ENCODE results near the gene RAD51D.
"Not testable (repeated sequence)": the region's sequence is repeated elsewhere in the genome, so short reads cannot be mapped to it uniquely, and the experiment has no call there.

Gene RAD51D

GRCh38 chr17:35117984-35118383, 1.7 kb downstream of the RAD51D start:
- H3K4me1 ChIP-seq (ENCODE audit: control insufficient read depth, insufficient read depth, low read length, poor library complexity, severe bottlenecking), result peaks cover 6% of the 10 kb centered on the region
- H3K9me3 ChIP-seq (ENCODE audit: control insufficient read depth, low read length), result no peaks in the 10 kb centered on the region
- H3K4me3 ChIP-seq (ENCODE audit: extremely low read depth, insufficient read depth, low read length, poor library complexity, severe bottlenecking), result no peak overlapping the region
- no peak overlapping the region for H3K27ac ChIP-seq (ENCODE audit: low read depth, low read length, severe bottlenecking)
- peaks cover 9% of the 10 kb centered on the region for H3K36me3 ChIP-seq (ENCODE audit: control insufficient read depth, insufficient read depth, low read length)

- peaks cover 9% of the 10 kb centered on the region for H3K36me3 ChIP-seq (ENCODE audit: control insufficient read depth, insufficient read depth, low read length)
- H3K9me3 ChIP-seq (ENCODE audit: control insufficient read depth, low read length), result no peaks in the 10 kb centered on the region
- 88 to 89% methylated on average over 12 of the region's 12 CpGs for WGBS, 2 experiments (ENCODE audit: insufficient coverage in 2 of 2)
- H3K4me1 ChIP-seq (ENCODE audit: control insufficient read depth, insufficient read depth, low read length, poor library complexity, severe bottlenecking), result peaks cover 6% of the 10 kb centered on the region
- no peak overlapping the region for H3K4me3 ChIP-seq (ENCODE audit: extremely low read depth, insufficient read depth, low read length, poor library complexity, severe bottlenecking)
- H3K27ac ChIP-seq (ENCODE audit: low read depth, low read length, severe bottlenecking), result no peak overlapping the region
These were observed 2.8 kb downstream of the RAD51D start for GRCh38 chr17:35116845-35117244.

- H3K27ac ChIP-seq (ENCODE audit: low read depth, low read length, severe bottlenecking); H3K4me1 ChIP-seq (ENCODE audit: control insufficient read depth, insufficient read depth, low read length, poor library complexity, severe bottlenecking); H3K4me3 ChIP-seq (ENCODE audit: extremely low read depth, insufficient read depth, low read length, poor library complexity, severe bottlenecking); H3K9me3 ChIP-seq (ENCODE audit: control insufficient read depth, low read length): not testable (repeated sequence)
- WGBS, 2 experiments (ENCODE audit: insufficient coverage in 2 of 2), result 96 to 99% methylated on average over 15 to 16 of the region's 17 CpGs
- peaks cover 16% of the 10 kb centered on the region for H3K36me3 ChIP-seq (ENCODE audit: control insufficient read depth, insufficient read depth, low read length)
These were observed 8.9 kb downstream of the RAD51D start for GRCh38 chr17:35110791-35111190.

GRCh38 chr17:35104844-35105450, 14.7 kb downstream of the RAD51D start:
- Histone ChIP-seq H3K9me3 (ENCODE audit: control insufficient read depth, low read length) (no peaks in the 10 kb centered on the region), H3K27ac (ENCODE audit: low read depth, low read length, severe bottlenecking) (no peak overlapping the region), H3K4me1 (ENCODE audit: control insufficient read depth, insufficient read depth, low read length, poor library complexity, severe bottlenecking) (no peaks in the 10 kb centered on the region), H3K36me3 (ENCODE audit: control insufficient read depth, insufficient read depth, low read length) (peaks cover 42% of the 10 kb centered on the region), H3K4me3 (ENCODE audit: extremely low read depth, insufficient read depth, low read length, poor library complexity, severe bottlenecking) (no peak overlapping the region)
- WGBS, 2 experiments (ENCODE audit: insufficient coverage in 2 of 2), result 95 to 100% methylated on average over 2 to 3 of the region's 5 CpGs

- no peak overlapping the region for H3K27ac ChIP-seq (ENCODE audit: low read depth, low read length, severe bottlenecking)
- H3K4me1 ChIP-seq (ENCODE audit: control insufficient read depth, insufficient read depth, low read length, poor library complexity, severe bottlenecking), result no peaks in the 10 kb centered on the region
- WGBS, 2 experiments (ENCODE audit: insufficient coverage in 2 of 2), result 100% methylated on average over 1 to 4 of the region's 5 CpGs
- H3K9me3 ChIP-seq (ENCODE audit: control insufficient read depth, low read length), result no peaks in the 10 kb centered on the region
- H3K36me3 ChIP-seq (ENCODE audit: control insufficient read depth, insufficient read depth, low read length), result peaks cover 48% of the 10 kb centered on the region
- no peak overlapping the region for H3K4me3 ChIP-seq (ENCODE audit: extremely low read depth, insufficient read depth, low read length, poor library complexity, severe bottlenecking)
These were observed 16.4 kb downstream of the RAD51D start for GRCh38 chr17:35103271-35103670.

- no peaks in the 10 kb centered on the region for H3K4me1 ChIP-seq (ENCODE audit: control insufficient read depth, insufficient read depth, low read length, poor library complexity, severe bottlenecking)
- H3K36me3 ChIP-seq (ENCODE audit: control insufficient read depth, insufficient read depth, low read length), result peaks cover 47% of the 10 kb centered on the region
- no peak overlapping the region for H3K27ac ChIP-seq (ENCODE audit: low read depth, low read length, severe bottlenecking)
- no peaks in the 10 kb centered on the region for H3K9me3 ChIP-seq (ENCODE audit: control insufficient read depth, low read length)
- WGBS, 2 experiments (ENCODE audit: insufficient coverage in 2 of 2), result no CpG with 5 or more reads among the region's 2 CpGs
- H3K4me3 ChIP-seq (ENCODE audit: extremely low read depth, insufficient read depth, low read length, poor library complexity, severe bottlenecking), result no peak overlapping the region
These were observed 17.9 kb downstream of the RAD51D start for GRCh38 chr17:35101725-35102124.

- H3K27ac ChIP-seq (ENCODE audit: low read depth, low read length, severe bottlenecking), result no peak overlapping the region
- WGBS, 2 experiments (ENCODE audit: insufficient coverage in 2 of 2), result 92 to 95% methylated on average over 13 to 14 of the region's 14 CpGs
- no peaks in the 10 kb centered on the region for H3K9me3 ChIP-seq (ENCODE audit: control insufficient read depth, low read length)
- H3K36me3 ChIP-seq (ENCODE audit: control insufficient read depth, insufficient read depth, low read length), result peaks cover 40% of the 10 kb centered on the region
- no peak overlapping the region for H3K4me3 ChIP-seq (ENCODE audit: extremely low read depth, insufficient read depth, low read length, poor library complexity, severe bottlenecking)
- no peaks in the 10 kb centered on the region for H3K4me1 ChIP-seq (ENCODE audit: control insufficient read depth, insufficient read depth, low read length, poor library complexity, severe bottlenecking)
These were observed 18.6 kb downstream of the RAD51D start for GRCh38 chr17:35101036-35101435.

- no peak overlapping the region for H3K4me3 ChIP-seq (ENCODE audit: extremely low read depth, insufficient read depth, low read length, poor library complexity, severe bottlenecking)
- peaks cover 29% of the 10 kb centered on the region for H3K36me3 ChIP-seq (ENCODE audit: control insufficient read depth, insufficient read depth, low read length)
- H3K9me3 ChIP-seq (ENCODE audit: control insufficient read depth, low read length), result no peaks in the 10 kb centered on the region
- H3K4me1 ChIP-seq (ENCODE audit: control insufficient read depth, insufficient read depth, low read length, poor library complexity, severe bottlenecking), result peaks cover 2% of the 10 kb centered on the region
- WGBS, 2 experiments (ENCODE audit: insufficient coverage in 2 of 2), result 80% methylated on average over 1 of the region's 3 CpGs; no CpG with 5 or more reads in 1 of the 2 experiments
- no peak overlapping the region for H3K27ac ChIP-seq (ENCODE audit: low read depth, low read length, severe bottlenecking)
These were observed 19.8 kb downstream of the RAD51D start for GRCh38 chr17:35099908-35100307.

GRCh38 chr17:35097776-35098175, 21.9 kb downstream of the RAD51D start:
- Histone ChIP-seq H3K27ac (ENCODE audit: low read depth, low read length, severe bottlenecking) (no peak overlapping the region), H3K9me3 (ENCODE audit: control insufficient read depth, low read length) (no peaks in the 10 kb centered on the region), H3K4me1 (ENCODE audit: control insufficient read depth, insufficient read depth, low read length, poor library complexity, severe bottlenecking) (peaks cover 2% of the 10 kb centered on the region), H3K4me3 (ENCODE audit: extremely low read depth, insufficient read depth, low read length, poor library complexity, severe bottlenecking) (no peak overlapping the region), H3K36me3 (ENCODE audit: control insufficient read depth, insufficient read depth, low read length) (peaks cover 23% of the 10 kb centered on the region)
- WGBS, 2 experiments (ENCODE audit: insufficient coverage in 2 of 2), result 67 to 95% methylated on average over 2 of the region's 2 CpGs

- H3K36me3 ChIP-seq (ENCODE audit: control insufficient read depth, insufficient read depth, low read length), result peaks cover 13% of the 10 kb centered on the region
- no peak overlapping the region for H3K4me3 ChIP-seq (ENCODE audit: extremely low read depth, insufficient read depth, low read length, poor library complexity, severe bottlenecking)
- no peak overlapping the region for H3K27ac ChIP-seq (ENCODE audit: low read depth, low read length, severe bottlenecking)
- peaks cover 2% of the 10 kb centered on the region for H3K4me1 ChIP-seq (ENCODE audit: control insufficient read depth, insufficient read depth, low read length, poor library complexity, severe bottlenecking)
- no peaks in the 10 kb centered on the region for H3K9me3 ChIP-seq (ENCODE audit: control insufficient read depth, low read length)
- WGBS, 2 experiments (ENCODE audit: insufficient coverage in 2 of 2), result 83% methylated on average over 1 of the region's 1 CpG; no CpG with 5 or more reads in 1 of the 2 experiments
These were observed 23.9 kb downstream of the RAD51D start for GRCh38 chr17:35095741-35096140.

GRCh38 chr17:35094902-35095301, 24.8 kb downstream of the RAD51D start:
- Histone ChIP-seq H3K36me3 (ENCODE audit: control insufficient read depth, insufficient read depth, low read length) (peaks cover 5% of the 10 kb centered on the region), H3K4me3 (ENCODE audit: extremely low read depth, insufficient read depth, low read length, poor library complexity, severe bottlenecking) (no peak overlapping the region), H3K27ac (ENCODE audit: low read depth, low read length, severe bottlenecking) (no peak overlapping the region), H3K9me3 (ENCODE audit: control insufficient read depth, low read length) (no peaks in the 10 kb centered on the region), H3K4me1 (ENCODE audit: control insufficient read depth, insufficient read depth, low read length, poor library complexity, severe bottlenecking) (peaks cover 4% of the 10 kb centered on the region)
- 71 to 86% methylated on average over 2 of the region's 2 CpGs for WGBS, 2 experiments (ENCODE audit: insufficient coverage in 2 of 2)

Data from mesodermal cell (in vitro differentiated cells).